ENCODE measurements around the gene TTC1.
"Not testable (repeated sequence)": the region's sequence is repeated elsewhere in the genome, so short reads cannot be mapped to it uniquely, and the experiment has no call there.

Gene TTC1

DNA sequence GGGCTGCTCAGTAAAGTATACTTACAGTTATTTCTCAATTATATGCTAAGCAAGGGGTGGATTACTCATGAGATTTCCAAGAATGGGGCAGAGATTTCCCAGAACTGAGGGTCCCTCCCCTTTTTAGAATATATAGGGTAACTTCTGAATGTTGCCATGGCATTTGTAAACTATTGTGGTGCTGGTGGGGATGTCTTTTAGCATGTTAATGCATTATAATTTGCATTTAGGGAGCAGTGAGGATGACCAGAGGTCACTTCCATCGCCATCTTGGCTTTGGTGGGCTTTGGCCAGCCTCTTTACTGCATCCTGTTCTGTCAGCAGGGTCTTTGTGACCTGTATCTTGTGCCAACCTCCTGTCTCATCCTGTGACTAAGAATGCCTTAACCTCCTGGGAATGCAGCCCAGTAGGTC lies 35.5 kb downstream of the TTC1 start:
- DNase-seq: no peak

DNA sequence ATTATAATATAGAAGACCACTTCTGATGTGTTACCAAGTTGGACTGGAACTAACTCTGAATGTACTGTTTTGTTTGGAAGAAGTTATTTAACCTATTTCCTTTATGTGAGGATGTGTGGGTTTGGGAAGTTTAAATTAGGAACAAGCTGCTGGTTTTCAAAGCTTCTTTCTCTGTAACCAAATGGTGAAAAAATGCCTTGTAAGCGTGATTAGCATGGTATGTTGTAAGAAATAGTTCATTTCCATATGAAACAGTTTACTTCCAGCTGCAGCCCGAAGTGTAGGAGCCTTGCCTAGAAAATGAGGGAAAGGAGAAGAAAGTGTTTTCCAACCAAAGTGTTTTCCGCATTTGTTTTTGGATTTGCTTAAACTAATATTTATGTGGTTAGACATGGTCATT lies 36.0 kb downstream of the TTC1 start:
- DNase-seq: no peak

DNA sequence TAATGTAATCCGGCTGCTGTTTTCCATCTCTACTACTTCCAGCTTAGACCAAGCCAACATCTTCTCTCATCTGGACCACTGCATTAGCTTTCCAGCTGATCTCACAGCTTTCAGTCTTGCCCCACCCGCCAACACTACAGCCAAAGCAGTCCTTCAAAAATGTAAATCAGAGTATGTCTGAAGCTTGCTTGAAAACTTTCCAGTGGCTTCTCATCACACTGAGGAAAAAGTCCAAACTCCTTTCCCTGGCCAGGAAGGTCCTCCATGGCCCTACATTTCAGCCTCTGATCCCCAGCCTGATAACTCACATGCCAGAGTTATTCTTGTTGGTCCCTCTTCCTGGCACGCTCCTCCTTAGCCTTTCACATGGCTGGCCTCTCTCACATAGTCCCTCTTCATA lies 38.5 kb downstream of the TTC1 start:
- no peak for DNase-seq

DNA sequence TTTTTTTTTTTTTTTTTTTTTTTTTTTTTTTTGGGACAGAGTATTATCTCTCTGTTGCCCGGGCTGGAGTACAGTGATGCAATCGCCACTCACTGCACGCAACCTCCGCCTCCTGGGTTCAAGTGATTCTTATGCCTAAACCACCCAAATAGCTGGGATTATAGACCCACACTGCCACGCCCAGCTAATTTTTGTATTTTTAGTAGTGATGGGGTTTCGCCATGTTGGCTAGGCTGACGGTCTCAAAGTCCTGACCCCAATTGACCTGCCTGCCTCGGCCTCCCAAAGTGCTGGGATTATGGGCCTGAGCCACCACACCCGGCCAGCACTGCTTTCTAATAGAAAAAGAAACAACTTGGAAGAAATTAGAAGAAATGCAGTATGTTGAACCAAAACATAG lies 39.2 kb downstream of the TTC1 start:
- no peak for DNase-seq

DNA sequence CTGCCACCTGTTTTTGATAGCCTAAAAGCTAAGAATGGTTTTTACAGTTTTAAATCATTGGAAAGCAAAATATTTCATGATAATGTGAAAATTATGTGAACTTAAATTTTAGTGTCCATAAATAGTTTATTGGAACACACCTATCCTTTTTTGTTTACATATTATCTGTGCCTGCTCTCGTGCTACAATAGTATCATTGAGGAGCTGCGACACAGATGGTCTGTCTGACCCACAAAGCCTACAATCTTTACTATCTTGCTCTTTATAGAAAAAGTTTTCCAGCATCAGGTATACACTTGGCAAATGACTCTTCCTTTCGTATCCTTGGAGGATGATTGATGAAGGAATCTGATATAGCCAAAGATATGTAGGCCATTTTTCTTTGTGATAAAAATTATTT lies 40.2 kb downstream of the TTC1 start:
- no peak for DNase-seq

DNA sequence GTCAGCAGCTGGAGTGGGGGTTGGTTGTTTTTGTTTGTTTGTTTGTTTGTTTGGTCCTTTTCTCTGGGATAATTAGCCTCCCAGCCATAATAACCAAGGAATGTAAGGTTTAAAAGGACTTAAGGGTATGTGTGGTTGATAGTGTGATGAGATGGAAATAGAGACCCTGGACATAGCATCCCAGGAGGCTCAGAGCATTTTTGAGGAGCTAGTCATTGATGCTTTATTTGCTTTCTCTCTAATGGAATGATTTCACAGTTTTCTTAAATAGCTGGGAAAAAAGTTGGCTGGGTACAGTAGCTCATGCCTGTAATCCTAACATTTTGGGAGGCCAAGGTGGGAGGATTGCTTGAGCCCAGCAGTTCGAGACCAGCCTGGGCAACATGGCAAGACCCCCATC lies 45.1 kb downstream of the TTC1 start:
- DNase-seq: no peak

DNA sequence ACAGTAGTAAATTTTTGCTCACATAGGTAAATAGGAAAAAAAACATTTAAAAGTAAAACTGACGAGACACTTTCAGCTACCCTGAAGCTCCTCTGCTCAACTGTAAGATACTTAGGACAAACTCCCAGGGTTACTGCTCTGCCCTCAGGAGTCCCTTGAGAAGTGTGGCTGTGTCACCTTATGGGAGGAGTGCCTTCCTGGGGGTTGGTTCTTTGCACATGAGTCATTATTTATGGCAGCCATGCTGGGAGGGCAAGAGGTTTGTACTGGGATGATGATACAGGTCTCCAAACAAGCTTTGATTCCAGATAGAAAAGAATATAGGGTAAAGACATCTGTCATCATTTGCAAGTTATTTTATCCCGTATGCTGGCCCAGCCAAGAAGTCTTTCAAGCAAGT lies 45.9 kb downstream of the TTC1 start:
- no peak for DNase-seq

DNA sequence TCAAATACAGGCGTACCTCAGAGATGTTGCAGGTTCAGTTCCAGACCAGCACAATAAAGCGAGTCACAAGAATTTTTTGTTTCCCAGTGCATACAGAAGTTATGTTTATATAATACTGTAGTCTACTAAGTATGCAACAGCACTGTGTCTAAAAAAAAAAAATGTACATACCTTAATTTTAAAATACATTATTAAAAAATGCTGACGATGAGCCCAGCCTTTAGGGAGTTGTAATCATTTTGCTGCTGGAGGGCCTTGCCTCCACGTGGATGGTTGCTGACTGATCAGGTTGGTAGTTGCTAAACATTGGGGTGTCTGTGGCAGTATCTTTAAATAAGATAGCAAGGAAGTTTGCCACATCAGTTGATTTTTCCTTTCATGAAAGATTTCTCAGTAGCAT lies 48.3 kb downstream of the TTC1 start:
- no peak for DNase-seq

DNA sequence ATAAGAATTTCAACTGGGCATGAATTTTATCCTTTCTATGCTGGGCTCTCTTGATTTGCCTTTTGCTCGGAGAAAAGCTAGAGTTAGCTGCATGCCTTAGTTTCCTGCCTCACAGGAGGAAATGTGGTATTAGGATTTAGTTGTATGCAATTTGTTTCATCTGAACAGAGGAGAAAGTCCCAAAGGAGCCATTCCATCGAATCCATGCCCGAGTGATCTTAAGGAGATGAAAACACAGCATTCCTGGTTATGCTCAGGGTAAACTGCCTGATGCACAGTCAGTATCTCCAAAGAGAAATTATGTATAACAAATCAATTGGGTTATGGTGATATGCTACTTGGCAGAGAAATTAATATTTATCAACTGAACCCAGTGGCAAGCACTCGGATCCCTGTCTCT lies 51.1 kb downstream of the TTC1 start:
- no peak for DNase-seq

DNA sequence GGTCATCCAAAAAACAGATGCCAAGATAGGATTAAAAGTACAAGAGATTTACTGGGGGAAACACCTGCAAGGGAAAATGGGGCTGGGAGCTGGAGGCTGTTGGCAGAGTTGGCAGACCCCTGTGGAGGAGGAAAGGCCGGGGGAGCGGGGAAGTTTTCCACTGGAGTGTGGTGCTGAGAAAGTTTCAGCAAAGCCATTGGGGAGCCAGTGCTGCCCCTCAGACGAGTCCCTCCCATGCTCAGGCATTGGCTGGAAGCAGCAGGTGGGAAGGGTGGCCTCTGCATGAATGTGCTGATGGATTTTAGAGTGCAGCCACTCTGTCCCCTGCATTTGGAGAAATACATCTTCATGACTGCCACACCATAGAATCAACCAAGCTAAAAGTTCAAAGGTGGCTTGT lies 52.8 kb downstream of the TTC1 start:
- DNase-seq: no peak

DNA sequence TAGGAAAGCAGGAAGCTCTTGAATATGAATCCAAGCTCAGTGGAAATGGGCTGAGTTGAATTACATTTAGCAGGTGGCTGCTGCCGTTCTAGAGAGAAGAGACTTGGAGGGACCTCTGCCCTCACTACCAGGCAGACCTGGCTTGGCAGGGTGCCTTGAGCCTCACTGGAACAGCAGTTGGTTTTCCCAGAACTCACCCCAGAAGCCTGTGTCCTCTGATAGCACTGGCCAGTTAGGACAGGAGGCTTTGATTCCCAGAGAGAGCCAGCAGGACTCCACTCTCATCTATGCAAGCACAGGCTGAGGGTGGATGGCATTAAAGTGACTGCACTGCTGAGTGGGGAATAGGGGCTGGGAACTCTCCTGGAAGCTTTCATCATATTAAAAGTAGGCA lies 55.5 kb downstream of the TTC1 start:
- no peak for DNase-seq

DNA sequence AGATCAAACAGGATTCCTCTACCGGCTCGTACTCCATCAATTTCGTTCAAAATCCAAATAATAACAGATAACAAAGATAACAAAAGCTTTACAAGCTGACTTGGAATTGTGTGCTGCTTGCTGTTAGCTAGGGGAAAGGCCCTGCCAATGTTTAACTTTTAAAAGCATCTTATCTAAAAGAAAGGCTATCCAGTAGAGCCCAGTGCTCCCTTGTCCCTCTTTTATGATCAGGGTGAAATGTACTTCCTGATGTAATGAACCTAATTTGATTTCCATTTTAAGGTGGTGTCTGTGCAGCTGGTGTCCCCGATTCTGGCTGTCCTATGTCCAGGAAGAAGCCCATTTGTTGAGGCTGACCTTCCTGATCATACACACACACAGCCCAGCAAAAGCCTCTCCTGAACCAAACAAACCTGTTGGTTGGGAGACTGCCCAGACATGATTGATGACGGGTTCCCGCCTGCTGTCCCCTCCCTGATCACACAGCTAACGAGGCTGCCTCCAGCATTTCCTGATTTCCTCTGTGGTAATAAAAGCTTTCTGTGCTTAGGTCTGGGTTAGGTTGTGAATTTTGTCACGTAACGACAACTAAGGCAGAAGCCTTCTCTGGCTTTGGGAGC lies 56.2 kb downstream of the TTC1 start:
- DNase-seq: no peak

DNA sequence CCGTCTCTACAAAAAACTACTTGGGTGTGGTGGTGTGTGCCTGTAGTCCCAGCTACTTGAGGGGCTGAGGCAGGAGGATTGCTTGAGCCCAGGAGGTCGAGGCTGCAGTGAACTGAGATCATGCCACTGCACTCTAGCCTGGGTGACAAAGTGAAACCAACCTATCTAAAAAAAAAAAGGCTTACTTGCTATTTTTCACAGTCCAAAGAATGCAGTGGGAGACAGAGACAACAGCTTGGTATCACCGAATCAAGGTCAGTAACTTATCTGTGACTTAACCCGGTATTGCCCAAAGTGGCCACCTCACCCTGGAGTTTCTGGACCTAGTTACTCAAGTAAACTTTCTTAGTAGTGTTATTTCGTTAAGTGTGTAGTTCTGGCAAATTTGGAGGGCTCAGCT lies 60.2 kb downstream of the TTC1 start:
- not testable (repeated sequence) for DNase-seq

DNA sequence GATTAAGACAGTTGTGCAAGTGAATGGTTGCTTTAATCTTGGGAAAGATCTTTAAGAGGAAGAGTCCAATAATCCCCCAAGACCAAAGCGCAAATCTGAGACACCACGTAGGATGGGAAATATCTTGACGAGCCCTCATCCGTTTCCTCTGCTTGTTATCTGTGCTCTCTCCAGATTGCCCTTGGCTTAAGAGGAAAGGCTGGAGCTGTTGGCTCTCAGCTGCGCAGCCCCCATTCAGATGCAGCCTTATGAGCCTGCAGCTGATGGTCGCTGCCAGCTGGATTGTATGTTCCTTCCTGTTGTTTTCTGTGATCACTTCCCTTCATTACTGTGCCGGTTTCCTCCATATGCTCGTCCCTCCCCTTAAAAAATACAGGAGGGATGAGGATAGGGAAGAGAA lies 62.6 kb downstream of the TTC1 start:
- DNase-seq: no peak

DNA sequence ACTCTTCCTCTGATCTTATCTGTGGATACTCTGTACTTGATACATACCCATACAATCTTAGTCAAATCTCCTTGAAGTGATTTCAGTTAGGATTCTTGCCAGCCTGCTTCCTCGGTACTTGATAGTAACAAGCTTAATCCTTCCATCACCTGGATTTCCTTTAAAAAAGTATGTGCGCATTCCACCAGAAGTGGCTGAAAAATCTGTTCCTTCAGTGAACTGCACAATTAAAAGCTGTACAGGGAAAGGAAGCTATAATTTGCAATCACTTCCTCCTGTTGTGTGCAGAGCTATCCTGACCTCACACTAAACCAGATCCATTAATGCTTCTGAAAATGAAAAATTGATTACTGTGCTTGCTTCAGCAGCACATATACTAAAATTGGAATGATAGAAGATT lies 63.0 kb downstream of the TTC1 start:
- no peak for DNase-seq

DNA sequence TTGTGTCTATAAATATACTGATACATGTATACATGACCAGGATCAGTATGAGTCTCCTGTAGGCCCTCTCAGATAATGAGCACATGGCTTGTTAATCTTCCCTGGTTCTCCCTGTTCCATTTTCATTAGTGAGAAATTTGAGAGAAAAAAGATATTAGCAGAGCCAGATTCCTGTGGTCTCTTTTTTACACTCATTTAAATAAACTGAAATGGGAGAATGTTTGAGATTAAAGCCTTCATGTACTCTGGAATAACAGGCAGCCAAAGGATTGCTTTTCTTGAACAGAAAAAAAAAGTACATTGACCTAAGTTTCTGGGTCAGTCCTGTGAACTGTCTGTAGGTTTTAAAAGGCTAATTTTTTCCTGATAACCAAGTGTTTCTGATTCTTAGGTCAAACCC lies 66.1 kb downstream of the TTC1 start:
- no peak for DNase-seq

DNA sequence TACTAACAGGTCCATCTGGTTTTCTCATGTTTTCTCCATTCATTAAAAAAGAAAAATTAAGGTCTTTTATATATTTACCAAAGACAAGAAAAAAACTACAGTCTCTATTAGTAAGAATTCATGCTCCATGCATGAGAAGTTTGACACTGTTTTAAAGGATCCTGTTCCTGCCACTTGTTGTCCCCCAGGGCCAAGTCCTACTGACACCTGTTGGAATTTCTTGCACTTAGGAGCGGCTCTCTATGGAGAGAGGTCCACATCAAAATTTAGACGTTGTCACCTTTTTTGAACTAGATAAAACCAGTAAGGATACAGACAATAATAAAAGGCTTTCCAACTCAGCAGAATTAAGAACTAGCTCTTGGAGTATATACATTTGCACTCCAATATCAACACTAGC lies 68.1 kb downstream of the TTC1 start:
- DNase-seq: no peak

DNA sequence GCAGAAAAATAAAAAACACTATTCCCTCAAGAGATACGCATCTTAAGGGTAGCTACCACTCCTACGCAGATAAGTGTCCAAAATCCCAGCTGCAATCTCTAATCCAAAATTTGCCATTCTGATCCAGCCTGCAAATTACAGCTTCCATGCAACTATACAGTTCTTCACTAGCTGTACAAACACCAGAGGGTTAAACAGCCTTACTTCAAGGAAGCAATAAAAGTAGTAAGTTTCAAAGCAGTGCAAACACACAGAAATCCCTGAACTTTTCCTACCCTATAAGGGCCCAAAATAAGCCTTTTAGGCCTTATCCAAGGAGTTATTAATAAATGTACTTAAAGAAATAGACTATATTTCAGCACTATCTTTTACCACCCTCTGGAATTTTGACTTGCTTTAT lies 70.8 kb downstream of the TTC1 start:
- no peak for DNase-seq

DNA sequence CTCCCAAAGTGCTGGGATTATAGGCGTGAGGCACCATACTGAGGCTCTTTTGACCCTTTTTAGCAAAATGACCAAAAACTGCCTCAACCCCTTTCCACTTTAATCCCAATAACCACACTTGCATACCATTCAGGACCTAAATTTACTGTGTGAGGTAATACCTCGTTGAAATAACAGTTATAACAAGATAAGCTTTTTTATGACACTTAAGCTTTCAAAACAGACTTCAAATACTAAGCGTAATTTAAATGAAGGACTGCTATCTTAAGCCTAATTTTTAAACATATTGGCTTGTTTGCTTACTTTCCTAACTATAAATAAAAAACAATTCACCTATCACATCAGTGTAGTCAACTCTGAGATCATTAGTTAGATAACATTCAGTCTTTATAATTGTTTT lies 72.6 kb downstream of the TTC1 start:
- DNase-seq: no peak

DNA sequence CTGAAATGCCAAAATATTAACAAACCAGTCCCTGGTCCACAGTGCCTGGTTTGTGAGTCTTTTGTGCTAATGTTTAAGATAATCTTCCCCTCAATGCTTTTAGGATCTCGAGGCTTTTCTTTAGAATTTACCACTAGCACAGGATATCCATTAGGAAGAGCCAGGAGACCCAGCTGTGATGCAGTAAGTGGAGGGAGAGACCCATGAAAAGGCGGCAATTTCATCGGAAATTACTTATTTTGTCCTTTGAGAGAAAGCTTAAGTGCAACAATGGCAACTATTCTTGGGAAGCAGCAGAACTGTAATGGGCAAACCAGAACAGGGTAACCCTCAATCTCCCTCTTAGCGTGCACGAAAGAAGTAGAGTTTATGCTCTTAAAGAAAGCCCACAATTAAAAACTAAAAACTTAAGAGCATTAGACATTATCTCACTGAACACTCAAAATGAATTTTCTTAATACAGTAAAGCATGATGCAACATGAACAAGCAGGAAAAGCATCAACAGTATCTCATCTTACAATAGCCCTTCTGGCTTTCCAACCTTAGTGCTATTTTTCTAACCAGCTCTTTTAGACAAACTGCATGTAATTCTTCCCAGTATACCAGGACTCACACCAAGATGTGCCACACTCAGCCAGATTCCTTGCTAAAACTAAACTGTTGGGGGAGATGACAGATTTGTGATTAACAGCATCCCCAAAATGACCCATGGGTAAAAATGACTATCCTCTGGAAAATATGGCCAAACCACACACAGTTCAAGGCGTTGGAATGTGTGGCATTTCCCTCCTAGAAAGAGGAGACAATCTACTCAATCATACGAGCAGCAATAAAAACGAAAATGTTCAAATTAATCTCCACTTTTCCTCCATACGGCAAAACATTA lies 73.9 kb downstream of the TTC1 start:
- no peak for DNase-seq

DNA sequence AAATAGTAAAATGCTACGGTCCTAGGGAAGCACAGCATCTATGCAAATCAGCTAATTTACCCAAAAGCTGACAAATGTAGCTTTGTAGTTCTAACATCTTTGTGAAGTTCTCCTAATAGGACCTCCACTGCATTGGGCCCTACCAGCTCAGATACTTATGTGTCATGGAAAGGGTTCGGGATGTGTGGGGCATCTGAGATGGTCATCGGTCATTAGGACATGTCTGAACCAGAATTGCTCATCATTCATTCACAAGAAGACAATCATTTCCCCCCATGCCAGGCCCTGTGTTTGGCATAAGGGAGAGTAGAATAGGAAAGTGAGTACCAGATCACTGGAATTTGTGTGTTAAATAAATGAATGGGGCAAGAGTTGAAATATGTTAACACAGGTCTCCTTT lies 74.6 kb downstream of the TTC1 start:
- no peak for DNase-seq

DNA sequence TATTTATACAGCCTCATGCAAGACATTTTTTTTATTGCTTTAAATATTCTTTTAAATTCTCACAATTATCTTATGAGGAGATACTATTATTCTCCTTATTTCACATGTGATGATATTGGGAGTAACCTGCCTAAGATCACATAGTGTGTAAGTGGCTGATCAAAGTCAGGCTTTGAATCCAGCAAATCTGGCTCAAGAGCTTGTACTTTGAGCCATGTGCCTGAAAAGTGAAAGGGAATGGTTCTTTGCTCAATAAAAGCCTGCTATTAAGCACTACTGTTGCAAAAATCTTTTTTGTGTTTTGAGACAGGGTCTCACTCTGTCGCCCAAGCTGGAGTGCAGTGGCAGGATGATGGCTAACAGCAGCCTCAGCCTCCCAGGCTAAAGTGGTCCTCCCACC lies 75.2 kb downstream of the TTC1 start:
- DNase-seq: no peak

DNA sequence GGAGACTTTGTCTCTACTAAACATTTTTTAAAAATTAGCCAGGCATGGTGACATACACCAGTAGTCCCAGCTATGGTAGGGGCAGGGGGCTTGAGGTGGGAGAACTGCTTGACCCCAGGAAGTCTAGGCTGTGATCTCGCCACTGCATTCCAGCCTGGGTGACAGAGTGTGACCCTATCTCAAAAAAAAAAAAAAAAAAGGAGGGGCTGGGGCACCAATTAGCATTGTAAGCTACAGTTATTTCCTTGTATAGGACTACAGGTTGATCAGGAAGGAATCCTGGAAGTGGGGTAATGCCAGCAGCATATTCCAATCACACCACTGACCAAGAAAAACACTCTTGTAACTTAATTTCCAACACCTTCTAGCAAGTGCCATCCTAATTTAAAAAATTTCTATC lies 78.3 kb downstream of the TTC1 start:
- DNase-seq: no peak

DNA sequence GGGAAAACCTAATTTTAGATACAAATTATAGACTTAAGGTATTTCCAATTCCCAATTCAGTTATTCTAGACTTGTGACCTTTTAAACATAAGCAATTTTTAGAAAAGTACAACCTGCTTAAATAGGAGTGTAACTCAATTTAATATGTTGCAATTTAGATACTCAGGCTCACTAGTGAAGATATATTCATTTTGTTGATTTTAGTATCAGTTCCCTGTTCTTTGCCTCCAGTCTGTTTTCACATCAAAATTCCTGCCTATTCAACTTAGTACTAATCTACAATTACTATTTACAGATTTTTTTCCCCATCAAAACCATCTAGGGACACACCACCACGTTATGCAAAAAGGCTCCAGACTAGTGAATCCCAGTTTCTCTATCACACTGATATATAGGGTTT lies 79.9 kb downstream of the TTC1 start:
- no peak for DNase-seq

DNA sequence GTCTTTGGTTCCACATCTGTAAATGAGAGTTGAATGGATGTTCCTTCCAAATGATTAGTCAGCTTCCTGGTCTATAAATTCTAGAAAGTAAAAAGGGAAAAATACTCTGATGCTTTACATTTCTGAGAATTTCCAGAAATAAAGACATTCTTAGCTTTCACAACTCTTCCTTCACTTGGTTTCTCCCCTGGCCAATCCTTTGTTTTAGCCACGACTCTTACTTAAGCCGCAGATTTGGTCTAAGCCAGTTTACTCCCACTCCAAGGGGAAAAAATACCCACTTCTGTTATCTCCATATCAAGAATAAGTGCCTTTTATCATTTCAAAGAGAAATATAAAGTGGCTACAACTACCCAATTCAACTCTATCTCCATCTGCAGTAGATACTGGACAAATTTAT lies 80.6 kb downstream of the TTC1 start:
- no peak for DNase-seq
